NCI-H345 treated with DMSO at 0.1 percent for 48 hours (cell line): ENCODE measurements around the gene LUM.

ENCODE experiments used
- DNase-seq: peaks from one replicate; lab custom pipeline; 2025; ENCODE audit not compliant: unreplicated experiment; lab: John Stamatoyannopoulos, UW

Gene LUM

GRCh38 chr12:91077228-91077954 lies 33.9 kb downstream of the LUM start:
- no peak for DNase-seq

- DNase-seq = no peak
Observed at GRCh38 chr12:91074851-91075250, 36.4 kb downstream of the LUM start.

- DNase-seq = no peak
Observed at GRCh38 chr12:91074154-91074709, 37.1 kb downstream of the LUM start.

GRCh38 chr12:91073426-91073825 lies 37.9 kb downstream of the LUM start:
- no peak for DNase-seq

DNA sequence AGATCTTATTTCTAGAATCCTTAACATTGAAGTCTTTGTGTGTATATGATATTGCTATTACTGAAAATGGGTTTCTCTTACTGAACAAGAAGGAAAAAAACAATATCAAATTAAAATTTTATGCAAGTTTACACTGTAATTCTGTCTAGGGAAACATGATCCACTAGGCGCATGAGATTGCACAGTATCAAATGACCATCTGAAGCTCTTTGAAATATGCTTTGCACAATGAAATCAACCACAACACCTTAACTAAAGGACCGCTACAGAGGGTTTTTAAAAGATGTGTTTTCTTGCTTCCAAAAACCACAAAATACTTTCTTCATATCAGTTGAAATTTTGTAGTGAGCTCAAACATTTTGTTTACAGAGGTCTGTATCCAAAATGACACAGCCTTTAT lies 38.4 kb downstream of the LUM start:
- no peak for DNase-seq

DNA sequence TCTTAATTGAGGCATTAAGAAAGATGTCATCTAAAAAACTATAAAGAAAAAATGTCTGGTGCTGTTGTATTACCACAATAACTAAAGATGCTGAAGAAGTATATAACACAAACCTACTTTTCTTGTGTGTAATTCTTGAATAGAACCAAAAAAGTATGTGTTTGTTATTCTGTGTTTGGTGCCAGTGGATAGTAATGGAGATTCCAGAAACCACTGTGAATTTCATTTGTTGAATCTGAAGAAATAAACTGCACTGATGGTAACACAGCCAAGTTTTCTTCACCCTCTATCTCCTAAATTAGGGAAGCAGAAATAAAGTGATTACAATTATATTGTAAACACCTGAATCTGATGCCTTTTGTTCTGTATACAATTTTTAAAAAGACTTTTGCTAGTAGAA lies 40.4 kb downstream of the LUM start:
- no peak for DNase-seq

DNA sequence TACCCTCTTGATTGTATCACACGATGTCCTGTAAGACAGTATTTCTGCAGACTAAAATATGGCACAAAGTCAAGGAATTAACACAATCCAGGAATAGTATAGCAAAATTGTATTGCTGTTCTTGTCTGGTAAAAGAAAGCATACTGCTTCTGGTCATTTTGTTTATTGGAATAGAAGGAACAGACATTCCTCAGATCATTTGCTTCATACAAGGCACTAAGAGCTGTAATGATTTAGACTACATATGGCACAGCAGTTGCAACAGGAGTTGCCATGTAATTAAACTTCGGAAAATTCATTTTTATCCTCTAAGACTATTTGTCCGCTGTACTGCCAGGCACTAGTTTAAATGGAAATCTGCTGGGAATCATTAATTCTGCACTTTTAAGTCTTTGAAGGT lies 45.9 kb downstream of the LUM start:
- no peak for DNase-seq

GRCh38 chr12:91064640-91065039 lies 46.7 kb downstream of the LUM start:
- DNase-seq = no peak

DNA sequence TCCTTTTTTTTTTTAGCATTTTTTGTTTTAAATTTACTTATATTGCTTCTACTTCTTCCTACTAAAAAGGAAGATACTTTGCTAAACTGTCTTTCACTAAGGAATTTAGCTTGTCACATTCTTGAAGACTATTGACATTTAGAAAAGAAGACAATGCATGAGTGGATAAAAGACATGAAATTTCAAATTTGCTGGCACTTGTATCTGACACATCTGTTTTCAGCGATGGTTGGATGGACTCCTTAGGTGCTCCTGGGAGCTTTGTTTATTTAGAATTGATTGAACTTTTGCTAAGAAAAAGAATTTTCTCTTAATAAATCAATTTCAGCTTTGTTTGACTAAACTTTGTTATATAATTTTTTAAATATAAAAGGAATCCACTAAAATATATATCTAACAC lies 50.2 kb downstream of the LUM start:
- DNase-seq = no peak

GRCh38 chr12:91059211-91059610 lies 52.1 kb downstream of the LUM start:
- no peak for DNase-seq

DNA sequence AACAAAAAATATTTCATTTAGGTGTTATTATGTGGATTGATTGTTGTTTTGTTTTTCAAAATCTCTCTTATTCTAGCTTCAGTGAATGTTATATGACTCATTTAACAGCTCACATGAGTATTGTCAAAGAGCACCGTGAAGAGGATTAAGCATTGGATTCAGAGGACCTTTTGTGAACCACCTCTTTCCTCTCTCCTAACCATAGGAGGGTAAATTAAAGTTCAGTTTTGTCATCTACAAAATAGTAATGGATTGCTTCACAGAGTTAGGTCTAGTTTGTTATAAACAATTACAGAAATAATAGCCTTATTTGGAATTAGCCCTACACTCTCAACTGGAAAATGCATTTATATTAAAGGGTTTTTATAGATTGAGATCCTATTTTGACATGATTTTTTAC lies 52.5 kb downstream of the LUM start:
- DNase-seq = no peak

- no peak for DNase-seq
Observed at GRCh38 chr12:91057368-91058165, 53.7 kb downstream of the LUM start, which contains the start of gene KERA. Gene KERA (minus strand): TSS chr12:91058024. CDS start chr12:91056281, 1,743 bp downstream.

GRCh38 chr12:91056488-91056887 lies 54.8 kb downstream of the LUM start:
- no peak for DNase-seq

DNA sequence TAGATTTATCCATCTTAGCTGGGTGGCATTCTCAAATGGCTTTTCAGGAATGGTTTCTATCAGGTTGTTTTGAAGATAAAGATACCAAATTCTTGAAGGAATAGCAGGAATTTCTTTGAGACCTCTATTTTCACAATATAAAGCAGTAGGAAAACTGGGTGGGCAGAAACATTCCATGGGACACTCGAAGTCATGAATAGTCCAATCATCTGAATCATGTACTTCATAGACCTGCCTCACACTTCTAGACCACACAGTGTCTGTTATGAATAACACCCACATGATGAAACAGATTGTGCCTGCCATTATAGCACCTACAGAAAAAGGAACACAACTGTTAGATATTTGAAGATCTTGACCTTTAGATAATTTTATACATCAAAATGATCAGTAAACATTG lies 55.3 kb downstream of the LUM start:
- no peak for DNase-seq

DNA sequence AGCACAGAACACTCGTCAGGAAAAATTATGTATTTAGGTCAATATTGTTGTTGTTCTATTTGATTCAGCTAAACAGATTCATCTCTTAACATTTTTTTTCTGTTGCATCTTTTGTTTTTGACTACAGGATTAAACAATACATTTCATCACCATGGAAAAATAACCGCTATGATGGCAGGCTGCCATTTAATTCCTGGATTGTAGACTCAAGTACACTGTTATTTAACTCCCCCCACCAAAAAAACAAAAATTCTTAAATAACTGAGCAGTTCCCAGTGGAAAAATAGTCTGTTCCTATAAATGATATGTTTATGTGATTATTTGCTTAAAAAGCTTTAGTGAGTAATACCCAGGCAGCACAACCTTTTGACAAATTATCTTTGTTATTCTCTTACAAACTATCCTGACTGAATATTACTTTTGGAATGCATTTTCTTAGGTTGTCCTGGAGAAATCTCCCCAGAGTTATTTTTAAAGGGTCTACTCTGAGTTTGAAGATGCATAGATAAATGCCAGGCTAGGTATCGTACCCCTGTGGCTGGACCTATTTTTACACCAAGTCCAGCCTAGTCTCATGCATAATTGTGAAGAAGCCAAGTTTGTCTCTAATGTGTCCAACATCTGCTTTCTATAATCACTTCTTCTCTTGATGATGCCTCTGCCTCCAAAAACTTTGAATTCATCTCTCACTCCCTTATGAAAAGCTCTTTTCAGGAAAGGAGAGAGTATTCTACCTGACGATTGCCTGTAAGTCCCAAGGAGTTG lies 57.2 kb downstream of the LUM start:
- DNase-seq = no peak
